ENCODE data around the gene HUS1B.

The HUS1B gene

DNA sequence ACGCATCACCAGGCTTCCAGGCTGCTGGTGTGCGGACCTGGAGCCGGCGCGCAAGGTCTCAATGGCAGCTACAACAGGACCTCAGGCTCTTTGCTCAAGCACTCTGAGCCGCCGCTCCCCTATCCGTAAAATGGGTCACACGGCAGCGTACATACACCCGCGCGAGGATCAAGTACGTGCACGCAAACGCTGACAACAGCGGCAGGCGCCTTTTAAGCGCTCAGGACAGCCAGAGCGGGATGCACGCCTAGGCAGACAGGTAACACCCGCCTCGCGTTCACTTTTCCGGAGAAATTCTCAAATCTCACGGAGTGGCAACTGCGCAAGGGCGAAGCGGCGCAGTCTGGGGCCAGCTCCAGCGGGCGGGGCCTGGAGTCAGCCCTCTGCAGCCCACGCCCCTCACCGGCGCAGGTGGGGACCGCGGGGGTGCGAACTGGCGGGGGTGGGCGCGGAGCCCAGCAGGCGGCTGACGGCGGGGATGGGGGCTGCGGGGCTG is 35.5 kb upstream of the HUS1B start:
- H3K9ac ChIP-seq (ENCODE audit: low read length) = peak overlapping the region; percentile 74
- peak overlapping the region; percentile 8 for H3K27ac ChIP-seq (ENCODE audit: low read depth, low read length)
- no peaks in the 10 kb centered on the region for H3K36me3 ChIP-seq (ENCODE audit: control insufficient read depth, insufficient read depth, low read length)
- no peaks in the 10 kb centered on the region for H3K27me3 ChIP-seq (ENCODE audit: control insufficient read depth, insufficient read depth, low read length)
- peaks cover 9% of the 10 kb centered on the region for H3K4me1 ChIP-seq (ENCODE audit: control insufficient read depth, insufficient read depth, low read length)
- H3K4me3 ChIP-seq (ENCODE audit: low read length) = peak overlapping the region; percentile 97

DNA sequence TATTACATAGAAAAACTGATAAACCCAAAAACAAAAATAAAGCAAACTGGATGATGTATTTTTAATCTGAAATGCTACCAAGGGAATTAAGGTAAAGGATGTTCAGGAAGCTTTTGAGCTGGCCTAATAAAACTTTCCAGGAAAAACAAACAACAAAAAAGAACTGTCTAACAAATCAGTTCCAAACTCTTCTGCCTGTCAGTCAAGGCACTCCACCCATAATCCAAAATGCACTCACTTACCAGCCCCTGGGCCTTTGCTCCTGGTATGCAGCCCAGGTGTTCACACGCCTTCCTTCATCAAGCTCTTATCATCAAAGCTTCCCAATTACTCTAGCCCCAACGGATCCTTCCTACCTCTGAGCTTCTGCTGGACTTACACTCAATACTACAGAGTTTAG is 32.3 kb upstream of the HUS1B start:
- Histone ChIP-seq H3K4me1 (ENCODE audit: control insufficient read depth, insufficient read depth, low read length) (peaks cover 11% of the 10 kb centered on the region), H3K4me3 (ENCODE audit: low read length) (no peak overlapping the region), H3K27ac (ENCODE audit: low read depth, low read length) (no peak overlapping the region), H3K9ac (ENCODE audit: low read length) (no peak overlapping the region), H3K27me3 (ENCODE audit: control insufficient read depth, insufficient read depth, low read length) (no peaks in the 10 kb centered on the region), H3K36me3 (ENCODE audit: control insufficient read depth, insufficient read depth, low read length) (no peaks in the 10 kb centered on the region)

DNA sequence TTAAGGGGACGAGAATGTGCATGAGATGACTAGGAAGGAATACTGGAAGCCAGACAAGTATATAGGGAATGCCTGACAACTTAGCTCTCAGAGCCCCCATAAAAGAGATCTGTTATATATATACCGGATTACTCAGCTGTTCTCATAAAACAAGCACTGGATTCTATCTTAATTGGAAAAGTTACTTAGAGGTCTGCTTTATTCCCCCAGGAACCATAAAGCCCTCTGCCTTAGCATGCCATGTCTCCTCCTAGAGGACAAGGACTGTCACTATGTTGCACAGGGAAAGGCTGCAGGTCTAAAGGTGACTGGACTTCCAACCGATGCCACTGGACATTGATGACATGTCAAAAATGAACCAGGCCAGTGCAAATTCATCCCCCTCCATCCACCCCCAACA is 29.6 kb upstream of the HUS1B start:
- H3K4me3 ChIP-seq (ENCODE audit: low read length) = no peak overlapping the region
- H3K36me3 ChIP-seq (ENCODE audit: control insufficient read depth, insufficient read depth, low read length) = no peaks in the 10 kb centered on the region
- peaks cover 4% of the 10 kb centered on the region for H3K4me1 ChIP-seq (ENCODE audit: control insufficient read depth, insufficient read depth, low read length)
- no peak overlapping the region for H3K9ac ChIP-seq (ENCODE audit: low read length)
- H3K27me3 ChIP-seq (ENCODE audit: control insufficient read depth, insufficient read depth, low read length) = no peaks in the 10 kb centered on the region
- H3K27ac ChIP-seq (ENCODE audit: low read depth, low read length) = no peak overlapping the region

DNA sequence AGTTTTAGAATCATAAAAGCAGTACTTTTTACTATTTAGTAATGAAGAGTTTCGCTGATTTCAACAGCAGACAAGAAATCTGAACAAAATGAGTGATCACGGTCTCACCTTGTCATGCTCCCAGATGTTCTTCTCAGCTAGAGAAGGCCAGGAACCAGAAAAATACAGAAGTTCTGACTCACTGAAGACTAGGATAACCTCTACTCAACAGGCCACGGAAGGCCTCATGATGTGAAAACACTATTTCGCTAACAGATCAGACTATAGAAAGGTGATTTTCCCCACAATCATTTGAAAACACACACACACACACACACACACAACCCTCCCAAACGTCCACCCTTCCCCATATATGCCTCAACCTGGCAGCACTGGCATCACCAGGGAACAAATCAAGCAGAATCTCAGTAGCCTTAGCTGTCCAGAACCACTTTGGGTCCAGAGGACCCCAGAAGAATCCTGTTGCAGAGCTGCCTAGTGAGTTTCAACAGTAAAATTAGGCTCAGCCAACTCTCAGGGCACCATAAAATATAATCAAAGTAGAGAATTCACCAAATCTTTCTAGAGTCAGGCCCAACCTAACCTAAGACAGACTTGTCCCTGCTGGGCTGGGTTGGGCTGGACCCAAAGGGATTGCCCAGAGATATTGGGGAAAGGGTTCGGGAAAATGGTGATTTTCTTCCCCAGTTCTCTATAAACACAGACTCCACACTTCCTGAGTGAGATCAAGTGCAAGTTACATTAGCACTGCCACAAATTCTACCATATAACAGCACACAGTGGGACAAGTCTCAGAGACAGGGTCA is 28.1 kb upstream of the HUS1B start:
- no peak overlapping the region for H3K9ac ChIP-seq (ENCODE audit: low read length)
- H3K4me3 ChIP-seq (ENCODE audit: low read length) = no peak overlapping the region
- H3K27ac ChIP-seq (ENCODE audit: low read depth, low read length) = peak overlapping the region; percentile 3
- H3K36me3 ChIP-seq (ENCODE audit: control insufficient read depth, insufficient read depth, low read length) = no peaks in the 10 kb centered on the region
- H3K4me1 ChIP-seq (ENCODE audit: control insufficient read depth, insufficient read depth, low read length) = peaks cover 2% of the 10 kb centered on the region
- no peaks in the 10 kb centered on the region for H3K27me3 ChIP-seq (ENCODE audit: control insufficient read depth, insufficient read depth, low read length)

DNA sequence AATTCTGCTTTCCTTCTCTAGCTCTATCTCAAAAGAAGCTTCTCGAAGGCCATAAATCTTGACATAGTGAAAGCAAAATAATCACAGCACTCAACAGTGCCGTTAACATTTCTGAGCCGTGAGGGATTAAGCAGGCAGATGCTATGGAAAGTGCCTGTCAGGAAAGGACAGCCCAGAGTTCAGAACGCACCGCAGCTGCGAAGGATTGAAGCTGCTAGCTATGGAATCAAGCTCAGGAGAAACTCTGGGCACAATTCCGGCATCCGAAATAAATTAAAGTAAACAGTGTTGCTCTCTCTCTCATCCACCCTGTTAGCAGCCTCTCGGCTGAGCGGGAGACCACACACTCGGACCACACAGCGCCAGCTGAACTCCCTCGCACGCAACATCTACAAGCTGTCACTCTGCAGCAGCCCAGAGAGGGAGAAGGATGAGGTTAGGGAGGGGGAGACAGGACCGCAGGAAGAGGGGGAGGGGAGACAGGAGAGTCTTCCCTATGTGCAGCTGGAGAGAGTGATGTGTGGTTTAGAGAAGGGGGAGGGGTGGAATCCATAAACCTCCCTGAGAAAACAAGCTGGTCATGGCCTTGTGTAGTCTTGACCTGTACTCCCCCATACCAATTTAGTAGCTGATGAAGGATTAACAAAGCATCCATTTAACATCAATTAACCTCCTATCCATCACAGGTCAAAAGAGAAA is 27.0 kb upstream of the HUS1B start:
- peak overlapping the region; percentile 49 for H3K4me3 ChIP-seq (ENCODE audit: low read length)
- no peak overlapping the region for H3K9ac ChIP-seq (ENCODE audit: low read length)
- H3K27ac ChIP-seq (ENCODE audit: low read depth, low read length) = peak overlapping the region; percentile 11
- H3K27me3 ChIP-seq (ENCODE audit: control insufficient read depth, insufficient read depth, low read length) = no peaks in the 10 kb centered on the region
- H3K4me1 ChIP-seq (ENCODE audit: control insufficient read depth, insufficient read depth, low read length) = peaks cover 2% of the 10 kb centered on the region
- H3K36me3 ChIP-seq (ENCODE audit: control insufficient read depth, insufficient read depth, low read length) = no peaks in the 10 kb centered on the region

DNA sequence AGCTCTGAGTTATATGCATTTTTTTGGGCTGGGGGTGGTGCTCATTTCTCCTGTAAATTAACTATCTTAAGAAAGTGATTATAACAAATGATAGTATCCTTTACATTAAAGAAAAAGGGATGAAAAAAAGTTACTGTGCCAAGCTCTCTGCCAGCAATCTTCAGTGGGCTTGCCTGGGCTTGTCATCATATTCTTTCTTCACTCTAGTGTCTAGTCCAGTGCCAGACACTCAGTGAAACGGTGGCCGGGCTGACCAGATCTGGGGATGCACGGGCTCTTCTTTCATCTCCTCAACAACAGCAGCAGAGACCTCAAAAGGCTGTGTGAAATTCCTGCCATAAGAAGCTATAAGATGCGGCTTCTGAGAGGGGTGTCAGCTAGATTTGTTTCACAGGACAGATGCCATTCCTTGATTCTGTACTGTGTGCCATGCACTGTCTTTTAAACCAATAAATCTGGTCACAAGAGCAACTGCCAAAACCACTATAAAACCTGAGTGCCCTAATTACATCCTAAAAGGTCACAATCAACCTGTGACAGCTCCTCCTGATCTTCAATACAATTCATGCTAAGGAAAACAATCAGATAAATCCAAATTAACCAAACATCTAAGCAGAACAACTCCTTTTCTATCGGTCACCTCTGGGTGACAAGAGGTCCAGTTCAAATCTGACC is 23.9 kb upstream of the HUS1B start:
- Histone ChIP-seq H3K4me3 (ENCODE audit: low read length) (no peak overlapping the region), H3K9ac (ENCODE audit: low read length) (no peak overlapping the region), H3K36me3 (ENCODE audit: control insufficient read depth, insufficient read depth, low read length) (no peaks in the 10 kb centered on the region), H3K27me3 (ENCODE audit: control insufficient read depth, insufficient read depth, low read length) (no peaks in the 10 kb centered on the region), H3K27ac (ENCODE audit: low read depth, low read length) (no peak overlapping the region), H3K4me1 (ENCODE audit: control insufficient read depth, insufficient read depth, low read length) (no peaks in the 10 kb centered on the region)

DNA sequence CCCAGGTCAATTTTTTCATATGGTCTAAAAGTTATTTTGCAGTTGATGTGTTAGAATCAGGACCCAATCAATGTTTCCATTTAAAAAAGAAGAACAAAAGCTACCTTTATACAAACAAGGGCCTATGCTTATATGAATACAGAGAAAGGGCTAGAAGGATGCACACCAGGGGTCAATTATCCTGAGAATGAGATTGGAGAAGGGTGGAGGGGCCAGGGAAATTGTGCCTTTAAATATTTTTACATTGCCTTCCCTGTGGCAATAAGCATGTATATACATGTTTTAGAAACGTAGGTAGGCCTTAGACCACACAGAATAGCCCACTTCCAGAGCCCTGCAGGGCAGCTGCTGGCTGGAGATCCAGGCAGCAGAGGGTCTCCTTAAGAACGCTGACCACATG is 23.4 kb upstream of the HUS1B start:
- H3K27ac ChIP-seq (ENCODE audit: low read depth, low read length) = no peak overlapping the region
- no peaks in the 10 kb centered on the region for H3K27me3 ChIP-seq (ENCODE audit: control insufficient read depth, insufficient read depth, low read length)
- H3K4me1 ChIP-seq (ENCODE audit: control insufficient read depth, insufficient read depth, low read length) = no peaks in the 10 kb centered on the region
- no peak overlapping the region for H3K4me3 ChIP-seq (ENCODE audit: low read length)
- no peak overlapping the region for H3K9ac ChIP-seq (ENCODE audit: low read length)
- H3K36me3 ChIP-seq (ENCODE audit: control insufficient read depth, insufficient read depth, low read length) = no peaks in the 10 kb centered on the region

DNA sequence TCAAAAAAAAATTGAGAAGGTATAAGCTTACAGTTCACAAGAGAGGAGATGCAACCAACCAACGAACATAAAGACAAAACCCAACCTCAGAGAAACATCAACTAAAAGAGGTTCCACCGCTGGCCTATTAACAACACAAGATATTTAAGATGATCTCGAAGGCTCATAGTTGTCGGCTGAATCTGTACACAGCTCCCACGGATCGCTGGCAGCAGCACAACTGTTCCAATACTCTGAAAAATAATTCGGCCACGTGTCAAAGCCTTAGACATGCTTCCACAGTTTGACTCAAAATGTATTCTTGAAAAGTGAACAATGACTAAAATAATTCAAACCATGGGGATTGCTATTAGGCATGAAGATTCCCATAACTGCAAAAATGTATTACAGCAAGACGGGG is 22.4 kb upstream of the HUS1B start:
- H3K27ac ChIP-seq (ENCODE audit: low read depth, low read length) = no peak overlapping the region
- no peak overlapping the region for H3K9ac ChIP-seq (ENCODE audit: low read length)
- H3K27me3 ChIP-seq (ENCODE audit: control insufficient read depth, insufficient read depth, low read length) = no peaks in the 10 kb centered on the region
- no peaks in the 10 kb centered on the region for H3K4me1 ChIP-seq (ENCODE audit: control insufficient read depth, insufficient read depth, low read length)
- no peaks in the 10 kb centered on the region for H3K36me3 ChIP-seq (ENCODE audit: control insufficient read depth, insufficient read depth, low read length)
- no peak overlapping the region for H3K4me3 ChIP-seq (ENCODE audit: low read length)

DNA sequence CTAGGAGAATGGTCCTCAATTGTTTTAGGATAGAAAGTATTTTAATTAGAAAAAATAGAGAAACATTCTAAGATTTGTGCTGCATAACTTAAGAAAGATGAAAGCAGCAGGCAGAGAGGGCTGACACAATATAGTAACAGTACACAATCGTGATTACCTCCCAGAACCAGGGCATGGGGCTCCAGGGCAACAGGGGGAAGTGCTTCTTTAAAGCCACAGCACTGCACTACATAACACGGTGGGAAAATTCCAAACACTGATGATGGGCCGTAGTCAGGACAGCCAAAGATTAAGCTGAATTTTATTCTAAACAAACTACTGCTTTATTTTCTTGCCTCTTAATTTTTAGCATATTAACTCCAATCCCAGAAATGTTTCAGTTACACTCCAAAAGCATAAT is 21.6 kb upstream of the HUS1B start:
- Histone ChIP-seq H3K4me1 (ENCODE audit: control insufficient read depth, insufficient read depth, low read length) (no peaks in the 10 kb centered on the region), H3K27ac (ENCODE audit: low read depth, low read length) (no peak overlapping the region), H3K4me3 (ENCODE audit: low read length) (no peak overlapping the region), H3K9ac (ENCODE audit: low read length) (no peak overlapping the region), H3K27me3 (ENCODE audit: control insufficient read depth, insufficient read depth, low read length) (no peaks in the 10 kb centered on the region), H3K36me3 (ENCODE audit: control insufficient read depth, insufficient read depth, low read length) (no peaks in the 10 kb centered on the region)

DNA sequence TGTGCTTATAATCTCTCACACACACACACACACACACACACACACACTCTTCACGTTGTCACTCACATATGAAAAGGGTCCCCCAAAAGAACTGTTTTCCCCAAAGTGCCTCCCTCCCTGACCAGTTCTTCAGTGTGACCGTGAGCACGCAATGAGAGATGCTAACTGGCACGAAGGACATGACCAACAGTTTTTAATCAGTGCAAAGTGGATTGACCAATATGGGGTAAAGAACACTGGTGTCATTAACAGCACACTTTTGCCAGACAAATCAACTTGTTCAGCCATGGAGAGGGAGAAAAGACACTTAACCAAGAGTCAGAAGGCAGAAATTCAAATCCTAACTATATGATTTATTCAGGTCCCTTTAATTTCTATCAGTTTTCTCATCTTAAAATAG is 21.0 kb upstream of the HUS1B start:
- Histone ChIP-seq H3K36me3 (ENCODE audit: control insufficient read depth, insufficient read depth, low read length) (no peaks in the 10 kb centered on the region), H3K27me3 (ENCODE audit: control insufficient read depth, insufficient read depth, low read length) (no peaks in the 10 kb centered on the region), H3K4me1 (ENCODE audit: control insufficient read depth, insufficient read depth, low read length) (no peaks in the 10 kb centered on the region), H3K9ac (ENCODE audit: low read length) (no peak overlapping the region), H3K27ac (ENCODE audit: low read depth, low read length) (peak overlapping the region; percentile 14), H3K4me3 (ENCODE audit: low read length) (no peak overlapping the region)

DNA sequence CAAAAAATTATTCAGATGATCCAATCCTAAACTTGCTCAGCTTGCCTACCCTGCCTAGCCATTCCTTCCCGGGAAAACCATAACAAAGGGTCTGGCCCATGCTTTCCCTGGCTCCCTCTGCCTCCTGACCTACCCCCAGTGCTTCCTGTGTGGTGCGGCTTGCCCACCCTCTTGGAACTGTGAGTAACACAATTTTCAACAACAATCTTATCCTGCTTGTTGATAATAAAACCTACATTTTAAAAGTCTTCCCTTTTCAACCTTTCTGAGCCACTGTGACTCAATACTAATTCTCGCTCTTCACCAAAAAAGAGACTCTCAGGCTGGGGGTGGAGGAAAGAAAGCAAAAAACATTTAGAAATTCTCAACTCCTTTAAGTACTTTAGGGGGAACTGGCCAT is 18.1 kb upstream of the HUS1B start:
- Histone ChIP-seq H3K4me1 (ENCODE audit: control insufficient read depth, insufficient read depth, low read length) (no peaks in the 10 kb centered on the region), H3K27me3 (ENCODE audit: control insufficient read depth, insufficient read depth, low read length) (no peaks in the 10 kb centered on the region), H3K36me3 (ENCODE audit: control insufficient read depth, insufficient read depth, low read length) (no peaks in the 10 kb centered on the region), H3K9ac (ENCODE audit: low read length) (no peak overlapping the region), H3K27ac (ENCODE audit: low read depth, low read length) (no peak overlapping the region), H3K4me3 (ENCODE audit: low read length) (no peak overlapping the region)

DNA sequence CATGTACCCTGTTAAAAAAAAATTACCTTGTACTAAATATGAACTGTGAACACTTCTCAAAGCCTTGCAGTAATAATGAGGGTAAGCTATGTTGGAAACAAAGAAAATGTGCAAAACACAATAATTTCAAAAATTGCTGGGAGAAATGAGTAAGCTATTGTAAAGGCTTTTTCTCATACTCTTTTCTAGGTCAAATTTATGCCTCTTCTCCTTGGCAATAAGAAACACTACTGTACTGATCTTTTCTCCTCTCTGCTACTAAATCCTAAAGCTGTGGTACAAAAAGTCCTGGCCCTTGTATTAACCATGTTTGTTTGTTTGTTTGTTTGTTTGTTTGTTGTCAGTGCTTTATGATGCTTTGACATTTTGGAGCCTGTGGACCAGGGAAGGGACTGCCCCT is 17.5 kb upstream of the HUS1B start:
- H3K4me1 ChIP-seq (ENCODE audit: control insufficient read depth, insufficient read depth, low read length) = no peaks in the 10 kb centered on the region
- H3K36me3 ChIP-seq (ENCODE audit: control insufficient read depth, insufficient read depth, low read length) = no peaks in the 10 kb centered on the region
- H3K27ac ChIP-seq (ENCODE audit: low read depth, low read length) = no peak overlapping the region
- no peak overlapping the region for H3K9ac ChIP-seq (ENCODE audit: low read length)
- no peaks in the 10 kb centered on the region for H3K27me3 ChIP-seq (ENCODE audit: control insufficient read depth, insufficient read depth, low read length)
- H3K4me3 ChIP-seq (ENCODE audit: low read length) = no peak overlapping the region

All from rectal smooth muscle tissue (tissue), 1 donor.